MM.1S (cell line): Measurements from ENCODE around the gene ZDHHC11B.
"Not testable (repeated sequence)": the region's sequence is repeated elsewhere in the genome, so short reads cannot be mapped to it uniquely, and the experiment has no call there.

Experiments used
- CTCF ChIP-seq: fragments of 300-600 bp; sonication (generic); IDR thresholded peaks from 2 replicates; pipeline ENCODE4 v1.5.1; 2016; ENCODE audit warnings: antibody characterized with exemption, low read length, mixed read lengths
- EZH2 ChIP-seq: fragments of 300-600 bp; sonication (generic); optimal IDR thresholded peaks from 2 replicates; pipeline ENCODE3; 2017; ENCODE audit warnings: low read depth, mild to moderate bottlenecking, antibody characterized with exemption, low read length, mixed read lengths

GRCh38 chr5:813575-813974, 29.0 kb upstream of the ZDHHC11B start:
- TF ChIP-seq CTCF, EZH2: not testable (repeated sequence)
